ENCODE results near the gene GNB1.

GNB1 gene

GRCh38 chr1:1779691-1780597 lies 110.9 kb downstream of the GNB1 start:
- TF ChIP-seq ZNF274 (IDR thresholded peaks at IDR 0.05; ENCODE audit: low read depth, low read length): no peak
- H3K4me3 ChIP-seq (ENCODE audit: low read length): peak overlapping the region; percentile 21; the same call in 1 of the 2 replicates

GRCh38 chr1:1779320-1779675 lies 111.6 kb downstream of the GNB1 start:
- no peak for TF ChIP-seq ZNF274 (IDR thresholded peaks at IDR 0.05; ENCODE audit: low read depth, low read length)
- peak overlapping the region; percentile 21; the same call in 1 of the 2 replicates for H3K4me3 ChIP-seq (ENCODE audit: low read length)

- H3K4me3 ChIP-seq (ENCODE audit: low read length): peak overlapping the region; percentile 93; the same call in 1 of the 2 replicates
- no peak for TF ChIP-seq ZNF274 (IDR thresholded peaks at IDR 0.05; ENCODE audit: low read depth, low read length)
Measured at GRCh38 chr1:1778663-1779319, 112.1 kb downstream of the GNB1 start.

- TF ChIP-seq ZNF274 (IDR thresholded peaks at IDR 0.05; ENCODE audit: low read depth, low read length): no peak
- H3K4me3 ChIP-seq (ENCODE audit: low read length): peak within 1 kb of the TSS; percentile 93
Measured at GRCh38 chr1:1777950-1778662, 112.8 kb downstream of the GNB1 start, which contains the start of gene NADK. Gene NADK (minus strand): TSS chr1:1778470. CDS start chr1:1765406, 13,064 bp downstream.

GRCh38 chr1:1777583-1777899 lies 113.3 kb downstream of the GNB1 start:
- TF ChIP-seq ZNF274 (IDR thresholded peaks at IDR 0.05; ENCODE audit: low read depth, low read length): no peak
- H3K4me3 ChIP-seq (ENCODE audit: low read length): peak overlapping the region; percentile 93

GRCh38 chr1:1776672-1777582 lies 114.0 kb downstream of the GNB1 start:
- peak overlapping the region; percentile 93 for H3K4me3 ChIP-seq (ENCODE audit: low read length)
- no peak for TF ChIP-seq ZNF274 (IDR thresholded peaks at IDR 0.05; ENCODE audit: low read depth, low read length)

- no peak for TF ChIP-seq ZNF274 (IDR thresholded peaks at IDR 0.05; ENCODE audit: low read depth, low read length)
- peak overlapping the region; percentile 17; the same call in 1 of the 2 replicates for H3K4me3 ChIP-seq (ENCODE audit: low read length)
Measured at GRCh38 chr1:1775327-1776226, 115.3 kb downstream of the GNB1 start.

- no peak for TF ChIP-seq ZNF274 (IDR thresholded peaks at IDR 0.05; ENCODE audit: low read depth, low read length)
- no peak overlapping the region for H3K4me3 ChIP-seq (ENCODE audit: low read length)
Measured at GRCh38 chr1:1773874-1774273, 117.0 kb downstream of the GNB1 start.

- no peak for TF ChIP-seq ZNF274 (IDR thresholded peaks at IDR 0.05; ENCODE audit: low read depth, low read length)
- no peak overlapping the region for H3K4me3 ChIP-seq (ENCODE audit: low read length)
Measured at GRCh38 chr1:1771096-1771495, 119.8 kb downstream of the GNB1 start.

- TF ChIP-seq ZNF274 (IDR thresholded peaks at IDR 0.05; ENCODE audit: low read depth, low read length): no peak
Measured at GRCh38 chr1:1770102-1770501, 120.8 kb downstream of the GNB1 start.

GRCh38 chr1:1768249-1768992 lies 122.5 kb downstream of the GNB1 start:
- H3K4me3 ChIP-seq (ENCODE audit: low read length): no peak overlapping the region
- TF ChIP-seq ZNF274 (IDR thresholded peaks at IDR 0.05; ENCODE audit: low read depth, low read length): no peak

More at GRCh38 chr1:1770102-1770501, 120.8 kb downstream of the GNB1 start:
- no peak overlapping the region for H3K4me3 ChIP-seq (ENCODE audit: low read length)

All from GM08714 (cell line).